GM23338 (cell line): ENCODE results near the gene SPECC1L. TPM values are rescaled to one million over a fixed set of nuclear protein-coding genes. Genes with fewer than 3 reads are reported as not detected.
"Not testable (repeated sequence)": the region's sequence is repeated elsewhere in the genome, so short reads cannot be mapped to it uniquely, and the experiment has no call there.

ENCODE experiments used
- ATAC-seq: fragments of 200-7000 bp; cut with Tn5 transposase; 3 replicates; pipeline ENCODE4 v1.9.1; 2020
- DNase-seq: peaks from one replicate; pipeline ENCODE4 v3.0.0-alpha.2; 2015; ENCODE audit warnings: low spot score
- H2AFZ ChIP-seq: fragments of 200-600 bp; sonication (generic); 2 replicates; pipeline ENCODE4 v1.8.0; 2016; ENCODE audit warnings: antibody characterized with exemption, mild to moderate bottlenecking, moderate library complexity
- H3F3A ChIP-seq: fragments of 200-600 bp; sonication (generic); replicated peaks from 2 replicates; pipeline ENCODE4 v1.8.0; 2017; ENCODE audit warnings: antibody characterized with exemption, mixed run types, low read depth
- H3K27ac ChIP-seq: fragments of 200-600 bp; sonication (generic); 2 replicates; pipeline ENCODE4 v1.6.1; 2016; ENCODE audit warnings: low read depth
- H3K27me3 ChIP-seq: fragments of 200-600 bp; sonication (generic); 2 replicates; pipeline ENCODE4 v1.8.0; 2016; ENCODE audit warnings: mild to moderate bottlenecking, mixed run types, moderate library complexity; ENCODE audit not compliant: insufficient read depth
- H3K36me3 ChIP-seq: fragments of 200-600 bp; sonication (generic); 2 replicates; pipeline ENCODE4 v1.8.0; 2016; ENCODE audit warnings: mild to moderate bottlenecking; ENCODE audit not compliant: insufficient read depth
- H3K4me1 ChIP-seq: fragments of 200-600 bp; sonication (generic); 2 replicates; pipeline ENCODE4 v1.8.0; 2016; ENCODE audit warnings: mild to moderate bottlenecking, moderate library complexity; ENCODE audit not compliant: insufficient read depth
- H3K4me2 ChIP-seq: fragments of 200-600 bp; sonication (generic); 2 replicates; pipeline ENCODE4 v1.7.1; 2017; ENCODE audit warnings: mixed run types
- H3K4me3 ChIP-seq: fragments of 200-600 bp; sonication (generic); 2 replicates; pipeline ENCODE4 v1.6.1; 2016; ENCODE audit warnings: mixed run types
- H3K79me2 ChIP-seq: fragments of 200-600 bp; sonication (generic); replicated peaks from 2 replicates; pipeline ENCODE4 v1.8.0; 2017; ENCODE audit warnings: mild to moderate bottlenecking; ENCODE audit not compliant: insufficient read depth
- H3K9me2 ChIP-seq: fragments of 200-600 bp; sonication (generic); 2 replicates; pipeline ENCODE4 v1.8.0; 2017; ENCODE audit not compliant: insufficient read depth
- H4K20me1 ChIP-seq: fragments of 200-600 bp; sonication (generic); replicated peaks from 2 replicates; pipeline ENCODE4 v1.8.0; 2017; ENCODE audit warnings: mild to moderate bottlenecking; ENCODE audit not compliant: insufficient read depth
- H3K27ac Mint-ChIP-seq: 2 replicates; pipeline ENCODE4 v1.8.0; 2020; ENCODE audit warnings: inconsistent platforms, mild to moderate bottlenecking, moderate library complexity, mixed read lengths
- H3K27me3 Mint-ChIP-seq: 3 replicates; pipeline ENCODE4 v1.8.0; 2022; ENCODE audit warnings: low read depth, mild to moderate bottlenecking, moderate library complexity, mixed read lengths, inconsistent platforms; ENCODE audit not compliant: insufficient read depth, poor library complexity
- H3K36me3 Mint-ChIP-seq: 3 replicates; pipeline ENCODE4 v1.8.0; 2021; ENCODE audit warnings: low read depth, mild to moderate bottlenecking, inconsistent platforms, moderate library complexity, mixed read lengths
- H3K4me1 Mint-ChIP-seq: 3 replicates; pipeline ENCODE4 v1.8.0; 2020; ENCODE audit warnings: mild to moderate bottlenecking, inconsistent platforms, mixed read lengths
- H3K4me3 Mint-ChIP-seq: 3 replicates; pipeline ENCODE4 v1.8.0; 2021; ENCODE audit warnings: moderate library complexity, mild to moderate bottlenecking, inconsistent platforms, mixed read lengths
- H3K9me3 Mint-ChIP-seq: 3 replicates; pipeline ENCODE4 v1.8.0; 2020; ENCODE audit warnings: moderate library complexity, mild to moderate bottlenecking, inconsistent platforms, mixed read lengths
- EZH2 ChIP-seq: fragments of 200-600 bp; sonication (generic); IDR thresholded peaks from one replicate; pipeline ENCODE4 v1.8.0; 2017; ENCODE audit warnings: antibody characterized with exemption, mild to moderate bottlenecking, low read depth; ENCODE audit not compliant: unreplicated experiment
- EZH2phosphoT487 ChIP-seq: fragments of 200-600 bp; sonication (generic); IDR thresholded peaks from one replicate; pipeline ENCODE4 v1.8.1; 2018; ENCODE audit warnings: antibody characterized with exemption; ENCODE audit not compliant: unreplicated experiment
- JUNB ChIP-seq: IDR thresholded peaks from one replicate; pipeline ENCODE4 v1.6.1; 2016; ENCODE audit warnings: antibody characterized with exemption; ENCODE audit not compliant: unreplicated experiment
- NANOG ChIP-seq: IDR thresholded peaks from 2 replicates; pipeline ENCODE4 v1.6.1; 2016; ENCODE audit warnings: antibody characterized with exemption, borderline replicate concordance
- POLR2AphosphoS5 ChIP-seq: IDR thresholded peaks from 2 replicates; pipeline ENCODE4 v1.6.1; 2016; ENCODE audit warnings: antibody characterized with exemption, low read depth
- STAT1 ChIP-seq: IDR thresholded peaks from one replicate; pipeline ENCODE4 v1.6.1; 2016; ENCODE audit warnings: antibody characterized with exemption; ENCODE audit not compliant: unreplicated experiment
- ZNF114 ChIP-seq: fragments of 250-450 bp; sonication (Bioruptor Pico); IDR thresholded peaks from 2 replicates; pipeline ENCODE4 v1.5.0; 2020; ENCODE audit warnings: mild to moderate bottlenecking, moderate library complexity
- polyA plus RNA-seq: library from polyadenylated mRNA; unstranded; fragments of >200 nt; fragmentation: Nextera tagmentation; extraction: Ambion mirVana; gene quantifications from 2 replicates; pipeline ENCODE4 v1.2.1, GENCODE V29; 2016
- total RNA-seq: library from RNA; depleted of rRNA; stranded (reverse); fragments of >200 nt; shearing (Covaris generic); gene quantifications from 2 replicates; pipeline ENCODE4 v1.2.3, GENCODE V29; 2014
- TF ChIP-seq, protein P1 (sequence below), 2 experiments: fragments of 200-600 bp in 1 of 2; sonication (generic) in 1 of 2; conservative IDR thresholded peaks; 2 replicates each; pipeline versions ENCODE4 v1.5.1 to v1.6.1; 2016 to 2017; ENCODE audit warnings: antibody characterized with exemption in 2 of 2, low read depth in 2 of 2, mild to moderate bottlenecking in 2 of 2, moderate library complexity in 1 of 2
- TF ChIP-seq, protein P2 (sequence below): IDR thresholded peaks from 2 replicates; pipeline ENCODE4 v1.6.1; 2016; ENCODE audit warnings: antibody characterized with exemption

The SPECC1L gene
- total and polyA plus RNA-seq, 2 experiments from 2014 or later: 24.3 to 44.7 TPM

GRCh38 chr22:24315367-24315966 is 44.8 kb downstream of the SPECC1L start (continued):
- TF ChIP-seq EZH2phosphoT487 (no peak), NANOG (no peak)

GRCh38 chr22:24316264-24316663 is 45.6 kb downstream of the SPECC1L start:
- not testable (repeated sequence) for H2AFZ ChIP-seq, H3K27ac ChIP-seq, H3K4me3 Mint-ChIP-seq, H3K4me2 ChIP-seq, H3K27ac Mint-ChIP-seq, H3K27me3 ChIP-seq, H3K9me2 ChIP-seq, ATAC-seq, H3K27me3 Mint-ChIP-seq, H3K4me3 ChIP-seq, H4K20me1 ChIP-seq, H3K9me3 Mint-ChIP-seq, DNase-seq, H3K4me1 ChIP-seq, H3F3A ChIP-seq, H3K79me2 ChIP-seq
- peaks cover 22% of the 10 kb centered on the region for H3K36me3 ChIP-seq
- Mint-ChIP-seq H3K36me3 (peaks cover 68% of the 10 kb centered on the region), H3K4me1 (peaks cover 14% of the 10 kb centered on the region)

DNA sequence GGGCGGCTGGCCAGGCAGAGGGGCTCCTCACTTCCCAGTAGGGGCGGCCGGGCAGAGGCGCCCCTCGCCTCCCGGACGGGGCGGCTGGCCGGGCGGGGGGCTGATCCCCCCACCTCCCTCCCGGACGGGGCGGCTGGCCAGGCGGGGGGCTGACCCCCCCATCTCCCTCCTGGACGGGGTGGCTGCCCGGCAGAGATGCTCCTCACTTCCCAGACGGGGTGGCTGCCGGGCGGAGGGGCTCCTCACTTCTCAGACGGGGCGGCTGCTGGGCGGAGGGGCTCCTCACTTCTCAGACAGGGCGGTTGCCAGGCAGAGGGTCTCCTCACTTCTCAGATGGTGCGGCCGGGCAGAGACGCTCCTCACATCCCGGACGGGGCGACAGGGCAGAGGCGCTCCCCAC is 46.9 kb downstream of the SPECC1L start:
- not testable (repeated sequence) for H3K27me3 ChIP-seq, H3K4me3 ChIP-seq, H3K9me2 ChIP-seq, ATAC-seq, H2AFZ ChIP-seq, H4K20me1 ChIP-seq, H3K27ac ChIP-seq, H3K4me1 ChIP-seq, H3K27ac Mint-ChIP-seq, H3F3A ChIP-seq, H3K4me3 Mint-ChIP-seq, H3K4me2 ChIP-seq, H3K27me3 Mint-ChIP-seq, H3K9me3 Mint-ChIP-seq, DNase-seq
- peaks cover 14% of the 10 kb centered on the region for H3K4me1 Mint-ChIP-seq
- Histone ChIP-seq H3K36me3 (peaks cover 23% of the 10 kb centered on the region), H3K79me2 (peaks cover 10% of the 10 kb centered on the region)
- H3K36me3 Mint-ChIP-seq: peaks cover 74% of the 10 kb centered on the region

GRCh38 chr22:24319451-24319850 is 48.8 kb downstream of the SPECC1L start:
- Mint-ChIP-seq H3K4me3 (no peak overlapping the region), H3K27ac (no peak overlapping the region), H3K36me3 (peaks cover 63% of the 10 kb centered on the region), H3K4me1 (peaks cover 13% of the 10 kb centered on the region), H3K27me3 (no peaks in the 10 kb centered on the region), H3K9me3 (peaks cover 4% of the 10 kb centered on the region; the same call in 2 of the 3 replicates)
- no peak overlapping the region for H3K27ac ChIP-seq
- peaks cover 21% of the 10 kb centered on the region for H3K36me3 ChIP-seq
- H3K9me2 ChIP-seq: no peaks in the 10 kb centered on the region
- peaks cover 19% of the 10 kb centered on the region for H3K79me2 ChIP-seq
- no peak overlapping the region for H3K4me2 ChIP-seq
- TF ChIP-seq JUNB (no peak), EZH2 (no peak), ZNF114 (no peak), EZH2phosphoT487 (no peak), NANOG (no peak), STAT1 (no peak), POLR2AphosphoS5 (no peak)
- TF ChIP-seq, protein P1, sequence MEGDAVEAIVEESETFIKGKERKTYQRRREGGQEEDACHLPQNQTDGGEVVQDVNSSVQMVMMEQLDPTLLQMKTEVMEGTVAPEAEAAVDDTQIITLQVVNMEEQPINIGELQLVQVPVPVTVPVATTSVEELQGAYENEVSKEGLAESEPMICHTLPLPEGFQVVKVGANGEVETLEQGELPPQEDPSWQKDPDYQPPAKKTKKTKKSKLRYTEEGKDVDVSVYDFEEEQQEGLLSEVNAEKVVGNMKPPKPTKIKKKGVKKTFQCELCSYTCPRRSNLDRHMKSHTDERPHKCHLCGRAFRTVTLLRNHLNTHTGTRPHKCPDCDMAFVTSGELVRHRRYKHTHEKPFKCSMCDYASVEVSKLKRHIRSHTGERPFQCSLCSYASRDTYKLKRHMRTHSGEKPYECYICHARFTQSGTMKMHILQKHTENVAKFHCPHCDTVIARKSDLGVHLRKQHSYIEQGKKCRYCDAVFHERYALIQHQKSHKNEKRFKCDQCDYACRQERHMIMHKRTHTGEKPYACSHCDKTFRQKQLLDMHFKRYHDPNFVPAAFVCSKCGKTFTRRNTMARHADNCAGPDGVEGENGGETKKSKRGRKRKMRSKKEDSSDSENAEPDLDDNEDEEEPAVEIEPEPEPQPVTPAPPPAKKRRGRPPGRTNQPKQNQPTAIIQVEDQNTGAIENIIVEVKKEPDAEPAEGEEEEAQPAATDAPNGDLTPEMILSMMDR (conservative IDR thresholded peaks at IDR 0.05; ENCODE audit: low read depth in 2 of 2): no peak
- TF ChIP-seq, protein P2, sequence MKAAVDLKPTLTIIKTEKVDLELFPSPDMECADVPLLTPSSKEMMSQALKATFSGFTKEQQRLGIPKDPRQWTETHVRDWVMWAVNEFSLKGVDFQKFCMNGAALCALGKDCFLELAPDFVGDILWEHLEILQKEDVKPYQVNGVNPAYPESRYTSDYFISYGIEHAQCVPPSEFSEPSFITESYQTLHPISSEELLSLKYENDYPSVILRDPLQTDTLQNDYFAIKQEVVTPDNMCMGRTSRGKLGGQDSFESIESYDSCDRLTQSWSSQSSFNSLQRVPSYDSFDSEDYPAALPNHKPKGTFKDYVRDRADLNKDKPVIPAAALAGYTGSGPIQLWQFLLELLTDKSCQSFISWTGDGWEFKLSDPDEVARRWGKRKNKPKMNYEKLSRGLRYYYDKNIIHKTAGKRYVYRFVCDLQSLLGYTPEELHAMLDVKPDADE: no peak
- H2AFZ ChIP-seq: no peak overlapping the region
- no peaks in the 10 kb centered on the region for H3K27me3 ChIP-seq
- no peaks in the 10 kb centered on the region for H3F3A ChIP-seq
- ATAC-seq (no peak), DNase-seq (no peak)
- H4K20me1 ChIP-seq: no peaks in the 10 kb centered on the region; the same call in none of the 2 replicates
- no peaks in the 10 kb centered on the region for H3K4me1 ChIP-seq
- no peak overlapping the region for H3K4me3 ChIP-seq
